ENCODE data around the gene ZC3H13. TPM values are rescaled to one million over a fixed set of nuclear protein-coding genes. Genes with fewer than 3 reads are reported as not detected.

Gene ZC3H13, protein sequence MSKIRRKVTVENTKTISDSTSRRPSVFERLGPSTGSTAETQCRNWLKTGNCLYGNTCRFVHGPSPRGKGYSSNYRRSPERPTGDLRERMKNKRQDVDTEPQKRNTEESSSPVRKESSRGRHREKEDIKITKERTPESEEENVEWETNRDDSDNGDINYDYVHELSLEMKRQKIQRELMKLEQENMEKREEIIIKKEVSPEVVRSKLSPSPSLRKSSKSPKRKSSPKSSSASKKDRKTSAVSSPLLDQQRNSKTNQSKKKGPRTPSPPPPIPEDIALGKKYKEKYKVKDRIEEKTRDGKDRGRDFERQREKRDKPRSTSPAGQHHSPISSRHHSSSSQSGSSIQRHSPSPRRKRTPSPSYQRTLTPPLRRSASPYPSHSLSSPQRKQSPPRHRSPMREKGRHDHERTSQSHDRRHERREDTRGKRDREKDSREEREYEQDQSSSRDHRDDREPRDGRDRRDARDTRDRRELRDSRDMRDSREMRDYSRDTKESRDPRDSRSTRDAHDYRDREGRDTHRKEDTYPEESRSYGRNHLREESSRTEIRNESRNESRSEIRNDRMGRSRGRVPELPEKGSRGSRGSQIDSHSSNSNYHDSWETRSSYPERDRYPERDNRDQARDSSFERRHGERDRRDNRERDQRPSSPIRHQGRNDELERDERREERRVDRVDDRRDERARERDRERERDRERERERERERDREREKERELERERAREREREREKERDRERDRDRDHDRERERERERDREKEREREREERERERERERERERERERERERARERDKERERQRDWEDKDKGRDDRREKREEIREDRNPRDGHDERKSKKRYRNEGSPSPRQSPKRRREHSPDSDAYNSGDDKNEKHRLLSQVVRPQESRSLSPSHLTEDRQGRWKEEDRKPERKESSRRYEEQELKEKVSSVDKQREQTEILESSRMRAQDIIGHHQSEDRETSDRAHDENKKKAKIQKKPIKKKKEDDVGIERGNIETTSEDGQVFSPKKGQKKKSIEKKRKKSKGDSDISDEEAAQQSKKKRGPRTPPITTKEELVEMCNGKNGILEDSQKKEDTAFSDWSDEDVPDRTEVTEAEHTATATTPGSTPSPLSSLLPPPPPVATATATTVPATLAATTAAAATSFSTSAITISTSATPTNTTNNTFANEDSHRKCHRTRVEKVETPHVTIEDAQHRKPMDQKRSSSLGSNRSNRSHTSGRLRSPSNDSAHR (N-terminal part only)
- total RNA-seq: 12.8 and 14.3 TPM in 2 replicates

DNA sequence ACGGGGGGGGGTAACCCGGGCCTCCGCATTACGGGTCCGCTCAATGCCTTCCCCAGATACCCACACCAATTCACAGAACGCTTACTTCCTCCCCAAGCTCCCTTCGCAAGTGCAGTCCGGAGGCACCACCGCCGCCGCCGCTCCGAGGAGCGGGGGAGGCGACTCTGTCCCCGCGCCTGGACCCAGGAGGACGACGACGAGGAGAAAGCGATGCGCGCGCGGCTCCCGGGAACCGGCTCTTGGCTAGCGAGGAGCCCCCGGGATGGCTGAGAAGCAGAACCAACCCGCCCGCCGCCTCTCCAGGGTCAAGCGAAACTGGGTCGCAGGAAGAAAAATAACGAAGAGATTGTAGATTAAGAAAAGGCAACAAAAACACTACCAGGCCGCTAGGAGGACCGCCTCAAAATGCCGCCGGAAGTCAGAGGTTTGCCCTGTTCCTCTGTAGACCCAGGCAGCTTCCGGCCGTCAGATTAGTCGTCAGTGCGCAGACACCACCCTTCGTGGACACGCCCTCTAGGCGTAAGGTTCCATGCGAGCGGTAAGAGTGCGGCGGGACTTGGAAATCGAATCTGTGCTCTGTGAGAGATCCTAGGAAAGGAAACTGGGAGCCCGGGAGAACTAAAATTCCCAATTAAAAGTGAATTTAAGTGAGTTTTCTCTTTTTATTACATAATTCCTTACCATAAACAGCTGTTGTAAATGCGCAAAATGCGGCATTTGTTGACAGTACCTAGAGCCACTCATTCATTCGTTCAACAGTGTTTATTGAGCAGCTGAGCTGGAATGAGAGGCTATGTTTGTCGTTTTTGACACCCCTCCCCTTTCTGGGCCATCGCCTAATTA lies at the start of gene ZC3H13:
ZC3H13 (minus strand) TSS at position 428 of the 843 bp plus-strand sequence. CDS start 7,239 bp downstream, outside the sequence.

Other genes starting within 250 kb of the ZC3H13 start
- gene SIAH3, start 201.0 kb downstream of the ZC3H13 start, total RNA-seq: under 0.01 TPM in 1 of 2 replicates, not detected in the other
- gene CPB2, start 52.3 kb upstream of the ZC3H13 start, total RNA-seq: not detected in 2 replicates
- 0.46 TPM in 1 of 2 replicates, not detected in the other for gene LCP1, start 129.4 kb upstream of the ZC3H13 start, total RNA-seq
- gene LRRC63, start 159.2 kb upstream of the ZC3H13 start, total RNA-seq: not detected in 2 replicates

Measured in epithelial cell of umbilical artery (primary cell).